ENCODE measurements around the gene ARHGAP6.

GRCh38 chrX:11567528-11568220 lies 98.0 kb downstream of the ARHGAP6 start:
- TF ChIP-seq CTCF (conservative IDR thresholded peaks at IDR 0.05; ENCODE audit: low read depth in 2 of 2) (no peak), POLR2AphosphoS5 (IDR thresholded peaks at IDR 0.05; ENCODE audit: low read depth) (no peak), EZH2 (IDR thresholded peaks at IDR 0.05; ENCODE audit: low read depth, unreplicated experiment) (no peak), REST (IDR thresholded peaks at IDR 0.05; ENCODE audit: unreplicated experiment) (no peak), ZNF331 (CRISPR knock-in tag; IDR thresholded peaks at IDR 0.05; ENCODE audit: low read depth) (no peak), JUNB (IDR thresholded peaks at IDR 0.05; ENCODE audit: unreplicated experiment) (no peak), EZH2phosphoT487 (IDR thresholded peaks at IDR 0.05; ENCODE audit: unreplicated experiment) (no peak)
